Trophoblast cell (in vitro differentiated cells and primary cell): ENCODE results near the gene LRRTM4.
"Not testable (repeated sequence)": the region's sequence is repeated elsewhere in the genome, so short reads cannot be mapped to it uniquely, and the experiment has no call there.

Experiments
- DNase-seq, 2 donors: peaks; one replicate each; pipeline ENCODE4 v3.0.0-alpha.2; 2016
- H2AFZ ChIP-seq: 2 replicates; pipeline ENCODE4 v1.6.1; 2013; ENCODE audit warnings: low read length, moderate library complexity, mild to moderate bottlenecking; ENCODE audit not compliant: insufficient read depth, poor library complexity
- H2AK5ac ChIP-seq: 2 replicates; pipeline ENCODE4 v1.6.1; 2013; ENCODE audit warnings: mild to moderate bottlenecking, low read length
- H2BK120ac ChIP-seq: 2 replicates; pipeline ENCODE4 v1.6.1; 2013; ENCODE audit warnings: low read length, mild to moderate bottlenecking, moderate library complexity; ENCODE audit not compliant: insufficient read depth, poor library complexity
- H2BK12ac ChIP-seq: 2 replicates; pipeline ENCODE4 v1.6.1; 2013; ENCODE audit warnings: mild to moderate bottlenecking, low read length, moderate library complexity
- H2BK5ac ChIP-seq: 2 replicates; pipeline ENCODE4 v1.6.1; 2013; ENCODE audit warnings: low read length, low read depth, moderate library complexity, mild to moderate bottlenecking; ENCODE audit not compliant: poor library complexity
- H3K14ac ChIP-seq: 2 replicates; pipeline ENCODE4 v1.6.1; 2013; ENCODE audit warnings: mild to moderate bottlenecking, low read length
- H3K18ac ChIP-seq: 2 replicates; pipeline ENCODE4 v1.6.1; 2013; ENCODE audit warnings: mild to moderate bottlenecking, low read length
- H3K23ac ChIP-seq: 2 replicates; pipeline ENCODE4 v1.6.1; 2013; ENCODE audit warnings: low read length
- H3K27ac ChIP-seq: 2 replicates; pipeline ENCODE4 v1.5.1; 2013; ENCODE audit warnings: low read depth, mild to moderate bottlenecking, inconsistent platforms, low read length, moderate library complexity
- H3K27me3 ChIP-seq: 2 replicates; pipeline ENCODE4 v1.6.1; 2013; ENCODE audit warnings: inconsistent platforms, mild to moderate bottlenecking, low read length, moderate library complexity; ENCODE audit not compliant: insufficient read depth
- H3K36me3 ChIP-seq, 2 experiments: 1 replicate in 1 of 2; 2 replicates in 1 of 2; pipeline ENCODE4 v1.6.1; 2013; ENCODE audit warnings: low read length in 2 of 2, mild to moderate bottlenecking in 2 of 2, moderate library complexity in 1 of 2; ENCODE audit not compliant: insufficient read depth in 2 of 2, control insufficient read depth in 1 of 2
- H3K4ac ChIP-seq: 2 replicates; pipeline ENCODE4 v1.6.1; 2013; ENCODE audit warnings: low read depth, mild to moderate bottlenecking, low read length, moderate library complexity
- H3K4me1 ChIP-seq, 2 experiments: 1 replicate in 1 of 2; 2 replicates in 1 of 2; pipeline ENCODE4 v1.6.1; 2013; ENCODE audit warnings: low read length in 2 of 2, mild to moderate bottlenecking in 2 of 2, moderate library complexity in 1 of 2; ENCODE audit not compliant: insufficient read depth in 2 of 2, control insufficient read depth in 1 of 2
- H3K4me2 ChIP-seq: 2 replicates; pipeline ENCODE4 v1.6.1; 2013; ENCODE audit warnings: inconsistent platforms, mild to moderate bottlenecking, low read length, moderate library complexity
- H3K4me3 ChIP-seq: 2 replicates; pipeline ENCODE4 v1.5.1; 2013; ENCODE audit warnings: mild to moderate bottlenecking, low read depth, low read length, inconsistent platforms
- H3K79me1 ChIP-seq: one replicate; pipeline ENCODE4 v1.6.1; 2013; ENCODE audit warnings: low read length
- H3K79me2 ChIP-seq: 2 replicates; pipeline ENCODE4 v1.6.1; 2013; ENCODE audit warnings: low read length, mild to moderate bottlenecking; ENCODE audit not compliant: control insufficient read depth, insufficient read depth, poor library complexity
- H3K9ac ChIP-seq: 2 replicates; pipeline ENCODE4 v1.6.1; 2013; ENCODE audit warnings: mild to moderate bottlenecking, low read length
- H3K9me3 ChIP-seq: 2 replicates; pipeline ENCODE4 v1.6.1; 2013; ENCODE audit warnings: low read depth, mild to moderate bottlenecking, control low read depth, inconsistent platforms, low read length; ENCODE audit not compliant: insufficient read depth
- H4K12ac ChIP-seq: 2 replicates; pipeline ENCODE4 v1.6.1; 2013; ENCODE audit warnings: low read depth, mild to moderate bottlenecking, low read length, moderate library complexity
- H4K8ac ChIP-seq: 2 replicates; pipeline ENCODE4 v1.6.1; 2013; ENCODE audit warnings: low read depth, mild to moderate bottlenecking, low read length, moderate library complexity
- H4K91ac ChIP-seq: one replicate; pipeline ENCODE4 v1.6.1; 2013; ENCODE audit warnings: low read depth, mild to moderate bottlenecking, low read length, moderate library complexity
- WGBS: extraction: QIAGEN DNeasy Blood & Tissue Kit; methylation state at CpG from one replicate; pipeline ENCODE4 v1.1.7; 2013; ENCODE audit warnings: missing lambda C conversion rate; ENCODE audit not compliant: insufficient read length, insufficient coverage; ENCODE audit errors: extremely low coverage; 5-methylcytosine and 5-hydroxymethylcytosine counted together

LRRTM4 gene

DNA sequence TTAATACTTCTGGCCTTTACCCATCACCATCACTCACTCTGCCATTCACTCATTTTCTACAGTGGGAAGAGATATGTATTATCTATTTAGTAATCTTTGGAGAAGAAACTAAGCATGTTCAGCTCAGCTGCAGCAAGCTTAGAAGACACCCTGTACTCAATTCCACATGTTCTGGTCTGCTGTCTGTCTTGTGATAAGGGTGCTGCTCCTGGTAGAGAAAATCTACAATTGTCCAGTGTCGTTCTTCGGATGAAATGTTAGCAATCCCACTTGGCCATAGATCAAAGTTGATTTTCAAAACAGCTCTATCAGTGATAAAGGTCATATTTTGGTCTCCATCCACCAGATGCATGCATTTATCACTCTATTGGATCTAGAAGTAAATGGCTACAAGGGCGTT is 337.1 kb downstream of the LRRTM4 start:
- no peak overlapping the region for H4K91ac ChIP-seq
- no peaks in the 10 kb centered on the region for H3K36me3 ChIP-seq
- no peak overlapping the region for H3K9ac ChIP-seq
- H3K18ac ChIP-seq = no peak overlapping the region
- H3K27ac ChIP-seq = no peak overlapping the region
- no peaks in the 10 kb centered on the region for H3K79me2 ChIP-seq
- H2AFZ ChIP-seq = no peak overlapping the region
- no peaks in the 10 kb centered on the region for H3K4me1 ChIP-seq
- no peak overlapping the region for H3K4me2 ChIP-seq
- H2BK120ac ChIP-seq = no peak overlapping the region
- no peak overlapping the region for H3K4me3 ChIP-seq
- H3K4ac ChIP-seq = no peak overlapping the region
- DNase-seq = no peak
- no peak overlapping the region for H3K14ac ChIP-seq
- no peak overlapping the region for H2AK5ac ChIP-seq
- no peak overlapping the region for H3K23ac ChIP-seq
- no peak overlapping the region for H2BK5ac ChIP-seq
- WGBS = no CpG with 5 or more reads among the region's 3 CpGs
- H3K79me1 ChIP-seq = no peaks in the 10 kb centered on the region
- H2BK12ac ChIP-seq = no peak overlapping the region
- no peak overlapping the region for H4K12ac ChIP-seq
- no peaks in the 10 kb centered on the region for H3K27me3 ChIP-seq
- no peaks in the 10 kb centered on the region for H3K9me3 ChIP-seq
- no peak overlapping the region for H4K8ac ChIP-seq

DNA sequence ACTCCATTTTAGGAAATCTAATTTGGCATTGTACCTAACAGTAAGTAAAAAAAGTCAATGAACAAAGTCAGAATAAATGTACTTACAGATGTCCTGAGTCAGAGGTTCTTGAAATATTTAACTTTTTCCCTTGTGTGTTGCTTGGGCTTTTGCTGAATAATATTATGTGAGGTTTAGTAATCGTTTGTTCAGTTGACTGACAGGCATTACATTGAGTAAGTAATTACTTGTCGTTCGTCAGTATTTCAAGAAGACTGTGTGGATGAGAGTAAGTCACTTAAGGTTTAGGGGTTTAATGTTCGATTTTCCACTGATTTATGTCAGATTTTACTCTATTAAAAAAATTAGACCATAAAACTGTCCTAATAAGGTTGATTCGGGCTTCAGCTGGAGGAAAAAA is 342.9 kb downstream of the LRRTM4 start:
- no peaks in the 10 kb centered on the region for H3K36me3 ChIP-seq
- H3K4me2 ChIP-seq = no peak overlapping the region
- H3K79me1 ChIP-seq = peaks cover 2% of the 10 kb centered on the region
- no peaks in the 10 kb centered on the region for H3K9me3 ChIP-seq
- DNase-seq = no peak
- H3K4ac ChIP-seq = no peak overlapping the region
- H3K9ac ChIP-seq = no peak overlapping the region
- H2BK5ac ChIP-seq = no peak overlapping the region
- no peaks in the 10 kb centered on the region for H3K79me2 ChIP-seq
- H3K27me3 ChIP-seq = no peaks in the 10 kb centered on the region
- no peak overlapping the region for H3K4me3 ChIP-seq
- WGBS = no CpG with 5 or more reads among the region's 5 CpGs
- no peak overlapping the region for H3K23ac ChIP-seq
- H3K18ac ChIP-seq = no peak overlapping the region
- no peak overlapping the region for H4K91ac ChIP-seq
- H3K14ac ChIP-seq = no peak overlapping the region
- H2BK120ac ChIP-seq = no peak overlapping the region
- no peak overlapping the region for H3K27ac ChIP-seq
- no peak overlapping the region for H2AK5ac ChIP-seq
- peaks cover 0 to 3% of the 10 kb centered on the region in 2 experiments for H3K4me1 ChIP-seq
- H2AFZ ChIP-seq = no peak overlapping the region
- H4K12ac ChIP-seq = no peak overlapping the region
- H4K8ac ChIP-seq = no peak overlapping the region
- no peak overlapping the region for H2BK12ac ChIP-seq

DNA sequence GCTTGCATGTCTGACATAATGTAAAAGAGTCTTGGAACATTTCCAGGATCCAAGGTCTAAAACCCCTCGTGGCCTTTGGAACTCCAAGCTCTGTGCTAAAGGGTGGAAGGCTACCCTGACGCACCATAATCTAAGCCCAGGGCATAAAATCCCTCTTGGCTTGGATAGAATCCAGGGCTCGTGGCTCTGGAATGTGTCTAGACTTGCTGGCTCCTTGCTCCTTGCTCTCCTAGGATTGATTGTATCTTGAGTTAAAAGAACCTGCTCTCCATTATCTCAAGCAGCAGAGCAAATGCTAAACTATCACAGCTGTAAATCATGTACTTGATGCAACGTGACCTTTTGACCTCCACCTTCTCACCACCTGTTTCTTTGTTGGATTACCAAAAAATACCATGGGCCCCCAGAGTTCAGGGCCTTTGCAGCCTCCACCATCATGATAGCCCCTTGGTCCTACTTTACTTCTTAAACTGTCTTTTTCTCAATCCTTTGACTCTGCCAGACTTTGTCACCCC is 346.9 kb downstream of the LRRTM4 start:
- DNase-seq = peak; percentile 19 to 34
- not testable (repeated sequence) for H4K12ac ChIP-seq, H3K9me3 ChIP-seq, H3K23ac ChIP-seq, H3K36me3 ChIP-seq, H2AFZ ChIP-seq, H3K4me1 ChIP-seq, H3K4me3 ChIP-seq, H3K4me2 ChIP-seq, H3K18ac ChIP-seq, H2AK5ac ChIP-seq, H2BK12ac ChIP-seq, H3K79me1 ChIP-seq, H3K9ac ChIP-seq, H3K27me3 ChIP-seq, H3K4ac ChIP-seq, H3K79me2 ChIP-seq
- WGBS = no CpG with 5 or more reads among the region's 4 CpGs
- Histone ChIP-seq H2BK120ac (peak overlapping the region; percentile 72), H3K27ac (peak overlapping the region; percentile 68), H4K8ac (peak overlapping the region; percentile 48), H3K14ac (peak overlapping the region; percentile 73), H2BK5ac (peak overlapping the region; percentile 72), H4K91ac (peak overlapping the region; percentile 8)

DNA sequence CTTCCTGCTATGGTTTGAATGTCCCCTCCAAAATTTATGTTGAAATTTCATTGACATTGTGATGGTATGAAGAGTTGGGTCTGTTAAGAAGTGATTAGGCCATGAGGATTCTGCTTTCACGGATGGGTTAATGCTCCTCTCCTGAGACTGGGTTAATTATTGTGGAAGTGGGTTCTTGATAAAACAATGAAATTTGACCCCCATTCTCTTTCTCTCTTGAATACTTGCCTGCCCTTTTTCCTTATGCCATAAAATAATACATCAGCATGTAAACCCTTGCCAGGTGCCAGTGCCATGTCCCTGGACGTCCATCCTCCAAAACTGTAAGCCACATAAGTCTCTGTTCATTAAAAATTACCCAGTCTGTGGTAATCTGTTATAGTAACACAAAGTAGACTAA is 352.8 kb downstream of the LRRTM4 start:
- Histone ChIP-seq H2BK120ac (no peak overlapping the region), H3K27ac (no peak overlapping the region), H3K18ac (no peak overlapping the region), H3K79me2 (no peaks in the 10 kb centered on the region), H3K27me3 (no peaks in the 10 kb centered on the region), H3K23ac (no peak overlapping the region), H2AFZ (no peak overlapping the region), H3K4me1 (peaks cover 0 to 2% of the 10 kb centered on the region in 2 experiments), H3K4me3 (no peak overlapping the region), H3K9ac (no peak overlapping the region), H4K91ac (no peak overlapping the region), H2AK5ac (no peak overlapping the region), H2BK5ac (no peak overlapping the region), H4K12ac (no peak overlapping the region), H2BK12ac (no peak overlapping the region), H4K8ac (no peak overlapping the region), H3K14ac (no peak overlapping the region), H3K36me3 (no peaks in the 10 kb centered on the region), H3K79me1 (no peaks in the 10 kb centered on the region), H3K9me3 (no peaks in the 10 kb centered on the region), H3K4me2 (no peak overlapping the region), H3K4ac (no peak overlapping the region)
- no CpG with 5 or more reads among the region's 2 CpGs for WGBS
- DNase-seq = no peak
